ES-I3 (cell line): ENCODE measurements around the gene FAM98B.

Source experiments
- H3K36me3 ChIP-seq: 2 replicates; pipeline ENCODE4 v1.6.1; 2013; ENCODE audit warnings: mild to moderate bottlenecking, low read length, control low read depth, moderate library complexity; ENCODE audit not compliant: insufficient read depth
- H3K4me1 ChIP-seq: 2 replicates; pipeline ENCODE4 v1.6.1; 2013; ENCODE audit warnings: mild to moderate bottlenecking, control low read depth, low read length; ENCODE audit not compliant: insufficient read depth
- H3K9ac ChIP-seq: 2 replicates; pipeline ENCODE4 v1.6.1; 2013; ENCODE audit warnings: low read depth, mild to moderate bottlenecking, low read length, moderate library complexity
- H3K9me3 ChIP-seq: 2 replicates; pipeline ENCODE4 v1.6.1; 2013; ENCODE audit warnings: mild to moderate bottlenecking, low read length, moderate library complexity; ENCODE audit not compliant: control insufficient read depth, insufficient read depth

FAM98B gene

DNA sequence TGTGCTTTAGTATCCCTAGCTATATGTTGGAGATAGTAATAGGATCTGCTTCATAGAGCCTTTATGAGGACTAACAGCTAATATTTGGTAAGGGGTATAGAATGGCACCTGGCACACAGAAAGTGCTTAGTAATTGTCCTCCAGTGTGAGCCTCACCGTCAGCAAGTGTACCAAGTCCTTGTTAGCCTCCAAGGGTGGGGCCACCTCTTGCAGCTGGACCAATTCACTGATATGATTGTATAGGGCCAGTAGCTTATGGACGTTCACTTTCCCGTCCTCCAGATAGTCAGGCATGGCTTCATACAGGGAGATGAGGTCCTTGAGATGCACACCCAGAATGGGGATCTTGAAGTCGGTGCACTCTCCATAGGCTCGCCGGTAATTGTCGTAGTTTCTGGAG, 53.6 kb downstream of the FAM98B start:
- Histone ChIP-seq H3K36me3 (peaks cover 4% of the 10 kb centered on the region; the same call in 1 of the 2 replicates), H3K9ac (no peak overlapping the region), H3K9me3 (no peaks in the 10 kb centered on the region), H3K4me1 (no peaks in the 10 kb centered on the region)

- Histone ChIP-seq H3K36me3 (no peaks in the 10 kb centered on the region), H3K9ac (no peak overlapping the region), H3K4me1 (no peaks in the 10 kb centered on the region), H3K9me3 (no peaks in the 10 kb centered on the region)
Measured at GRCh38 chr15:38508647-38509046, 54.7 kb downstream of the FAM98B start.

DNA sequence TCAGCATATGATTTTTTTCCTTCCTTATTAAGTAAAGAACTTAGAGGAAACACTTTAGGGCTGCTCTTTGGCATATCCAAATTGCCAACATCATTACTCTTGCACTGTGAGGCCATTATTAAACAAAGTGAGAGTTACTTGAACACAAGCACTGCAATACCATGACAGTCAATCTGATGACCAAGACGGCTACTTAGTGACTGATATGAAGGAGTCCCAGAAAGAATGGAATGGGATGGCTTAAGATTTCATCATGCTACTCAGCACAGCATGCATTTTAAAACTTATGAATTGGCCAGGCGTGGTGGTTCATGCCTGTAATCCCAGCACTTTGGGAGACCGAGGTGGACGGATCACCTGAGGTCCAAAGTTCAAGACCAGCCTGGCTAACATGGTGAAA, 55.2 kb downstream of the FAM98B start:
- Histone ChIP-seq H3K9ac (no peak overlapping the region), H3K9me3 (no peaks in the 10 kb centered on the region), H3K4me1 (no peaks in the 10 kb centered on the region), H3K36me3 (no peaks in the 10 kb centered on the region)

DNA sequence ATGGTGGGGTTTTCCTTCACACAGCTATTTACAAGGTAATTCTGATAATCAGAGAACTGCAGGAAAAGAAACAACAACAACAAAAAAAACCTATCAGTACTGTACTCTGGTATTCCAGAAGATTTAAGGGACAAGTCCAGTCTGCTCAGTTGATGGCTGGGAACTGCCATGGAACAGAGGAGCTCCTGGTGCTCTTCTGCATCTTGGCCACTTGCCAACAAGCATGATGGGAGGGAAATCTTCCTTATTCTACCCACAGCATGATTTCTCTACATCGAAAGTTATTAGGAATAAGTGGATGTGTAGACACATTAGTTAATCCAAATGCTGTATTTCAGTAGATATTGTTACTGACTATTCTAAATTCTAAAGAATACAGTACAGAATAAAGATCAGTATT, 59.0 kb downstream of the FAM98B start:
- Histone ChIP-seq H3K4me1 (peaks cover 9% of the 10 kb centered on the region), H3K9me3 (no peaks in the 10 kb centered on the region), H3K36me3 (no peaks in the 10 kb centered on the region), H3K9ac (no peak overlapping the region)

DNA sequence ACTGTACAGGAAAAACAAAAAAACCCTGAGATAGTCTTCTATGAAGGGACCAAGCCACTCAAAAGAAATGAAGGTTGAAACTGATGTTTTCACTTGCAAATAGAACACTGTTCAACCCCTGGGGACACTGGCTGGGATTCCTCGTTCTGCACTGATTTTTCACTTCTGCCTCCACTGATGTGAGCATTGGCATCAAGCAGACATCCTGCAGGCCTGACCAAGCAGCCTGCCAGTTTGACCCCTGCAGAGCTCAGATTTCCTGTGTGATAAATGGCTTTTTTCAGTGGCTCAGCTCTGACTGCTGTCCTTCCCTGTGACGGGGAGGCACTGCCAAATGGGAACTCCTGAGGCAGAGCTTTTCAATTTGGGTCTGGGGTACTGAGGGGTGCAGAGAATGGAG, 60.7 kb downstream of the FAM98B start:
- no peak overlapping the region for H3K9ac ChIP-seq
- peaks cover 9% of the 10 kb centered on the region for H3K4me1 ChIP-seq
- H3K36me3 ChIP-seq = no peaks in the 10 kb centered on the region
- no peaks in the 10 kb centered on the region for H3K9me3 ChIP-seq

- Histone ChIP-seq H3K36me3 (no peaks in the 10 kb centered on the region), H3K9ac (no peak overlapping the region), H3K4me1 (peaks cover 9% of the 10 kb centered on the region), H3K9me3 (no peaks in the 10 kb centered on the region)
Measured at GRCh38 chr15:38516626-38517025, 62.7 kb downstream of the FAM98B start.

GRCh38 chr15:38517312-38517975, 63.5 kb downstream of the FAM98B start:
- peaks cover 9% of the 10 kb centered on the region for H3K4me1 ChIP-seq
- H3K36me3 ChIP-seq = no peaks in the 10 kb centered on the region

GRCh38 chr15:38518084-38518483, 64.2 kb downstream of the FAM98B start:
- Histone ChIP-seq H3K9ac (no peak overlapping the region), H3K4me1 (peaks cover 9% of the 10 kb centered on the region), H3K36me3 (no peaks in the 10 kb centered on the region), H3K9me3 (no peaks in the 10 kb centered on the region)

More at GRCh38 chr15:38517312-38517975, 63.5 kb downstream of the FAM98B start:
- no peak overlapping the region for H3K9ac ChIP-seq
- H3K9me3 ChIP-seq = no peaks in the 10 kb centered on the region

GRCh38 chr15:38520035-38520434, 66.1 kb downstream of the FAM98B start:
- no peaks in the 10 kb centered on the region for H3K9me3 ChIP-seq
- no peaks in the 10 kb centered on the region for H3K36me3 ChIP-seq
- H3K4me1 ChIP-seq = 0 out of 2 replicates have a peak, but pooled peaks cover 1% of the 10 kb centered on the region
- no peak overlapping the region for H3K9ac ChIP-seq

GRCh38 chr15:38521316-38521715, 67.4 kb downstream of the FAM98B start:
- Histone ChIP-seq H3K9me3 (no peaks in the 10 kb centered on the region), H3K9ac (no peak overlapping the region), H3K4me1 (no peaks in the 10 kb centered on the region), H3K36me3 (no peaks in the 10 kb centered on the region)

DNA sequence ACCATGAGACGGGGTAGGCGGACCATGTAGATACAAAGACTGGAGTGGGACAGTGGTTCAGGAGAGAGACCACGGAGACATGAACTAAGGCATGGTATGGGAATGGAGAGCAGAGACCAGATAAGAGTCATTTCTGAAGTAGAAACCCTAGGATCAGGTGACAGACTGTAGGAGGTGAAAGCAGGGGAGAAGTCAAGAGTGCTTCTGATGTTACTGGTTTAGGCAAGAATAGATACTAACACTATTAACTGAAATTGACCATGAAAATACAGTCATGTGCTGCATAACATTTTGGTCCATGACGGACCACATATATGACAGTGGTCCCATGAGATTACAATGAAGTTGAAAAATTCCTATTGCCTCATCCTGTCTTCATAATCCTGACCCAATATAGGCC, 69.0 kb downstream of the FAM98B start:
- Histone ChIP-seq H3K4me1 (no peaks in the 10 kb centered on the region), H3K9ac (no peak overlapping the region), H3K9me3 (no peaks in the 10 kb centered on the region), H3K36me3 (no peaks in the 10 kb centered on the region)

- Histone ChIP-seq H3K36me3 (no peaks in the 10 kb centered on the region), H3K9me3 (no peaks in the 10 kb centered on the region), H3K9ac (no peak overlapping the region), H3K4me1 (no peaks in the 10 kb centered on the region)
Measured at GRCh38 chr15:38524156-38524555, 70.2 kb downstream of the FAM98B start.

DNA sequence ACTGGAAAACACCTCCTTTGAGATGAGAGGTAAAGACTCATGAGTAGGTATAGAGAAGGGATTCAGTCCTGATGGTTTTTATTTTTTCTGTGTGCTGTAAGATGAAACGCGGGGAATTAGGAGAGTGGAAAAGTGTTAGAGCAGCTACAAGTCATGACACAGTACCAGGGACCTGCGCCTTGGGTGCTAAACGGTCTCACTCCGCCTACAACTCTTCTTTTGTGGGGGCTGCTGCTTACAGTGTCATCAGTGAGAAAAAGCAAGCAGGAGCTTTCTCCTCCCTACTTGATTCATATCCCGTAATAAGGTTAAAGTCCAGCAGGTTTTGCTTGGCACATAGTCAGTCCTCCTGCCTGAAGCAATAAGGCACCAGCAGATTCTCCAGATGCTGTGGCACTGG, 71.6 kb downstream of the FAM98B start:
- H3K36me3 ChIP-seq = no peaks in the 10 kb centered on the region
- no peaks in the 10 kb centered on the region for H3K9me3 ChIP-seq
- H3K4me1 ChIP-seq = no peaks in the 10 kb centered on the region
- no peak overlapping the region for H3K9ac ChIP-seq

DNA sequence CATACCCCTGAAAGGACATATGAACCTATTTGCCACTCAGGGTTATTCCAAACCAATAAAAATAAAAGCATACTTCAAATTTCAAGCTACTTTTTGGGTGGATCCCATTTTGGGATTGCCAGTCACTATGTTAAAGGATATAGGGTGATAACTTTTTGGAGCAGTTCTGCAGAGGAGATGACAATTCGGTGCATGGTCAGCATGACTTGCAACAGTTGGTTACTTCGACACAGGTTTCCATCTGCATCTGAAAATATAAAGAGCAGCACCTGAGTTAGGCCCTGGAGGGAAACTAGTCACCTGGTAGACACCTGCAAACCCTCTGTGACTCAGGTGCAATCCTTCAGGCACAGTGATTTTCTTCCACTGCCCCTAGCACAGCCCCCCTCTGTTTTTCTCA, 72.2 kb downstream of the FAM98B start:
- Histone ChIP-seq H3K9me3 (no peaks in the 10 kb centered on the region), H3K4me1 (no peaks in the 10 kb centered on the region), H3K9ac (no peak overlapping the region), H3K36me3 (no peaks in the 10 kb centered on the region)

DNA sequence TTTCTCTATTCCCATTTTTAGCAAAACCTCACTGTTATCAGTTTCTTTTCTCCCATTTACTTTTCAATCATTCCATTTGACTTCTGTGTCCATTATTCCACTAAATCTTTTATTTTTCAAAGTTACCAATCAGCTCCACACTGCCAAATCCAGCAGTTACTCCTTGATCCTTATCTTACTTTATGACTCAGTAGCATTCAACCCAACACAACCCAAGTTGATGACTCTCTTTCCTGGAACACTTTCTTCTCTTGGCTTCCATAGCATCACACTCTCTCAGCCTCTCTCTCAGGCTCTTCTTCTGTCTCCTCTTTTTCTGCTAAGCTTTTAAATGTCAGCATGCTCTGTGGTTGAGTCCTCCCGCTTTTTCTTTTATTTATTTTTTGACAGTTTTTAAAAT, 74.4 kb downstream of the FAM98B start:
- H3K9ac ChIP-seq = no peak overlapping the region
- no peaks in the 10 kb centered on the region for H3K4me1 ChIP-seq
- H3K36me3 ChIP-seq = no peaks in the 10 kb centered on the region
- H3K9me3 ChIP-seq = no peaks in the 10 kb centered on the region

DNA sequence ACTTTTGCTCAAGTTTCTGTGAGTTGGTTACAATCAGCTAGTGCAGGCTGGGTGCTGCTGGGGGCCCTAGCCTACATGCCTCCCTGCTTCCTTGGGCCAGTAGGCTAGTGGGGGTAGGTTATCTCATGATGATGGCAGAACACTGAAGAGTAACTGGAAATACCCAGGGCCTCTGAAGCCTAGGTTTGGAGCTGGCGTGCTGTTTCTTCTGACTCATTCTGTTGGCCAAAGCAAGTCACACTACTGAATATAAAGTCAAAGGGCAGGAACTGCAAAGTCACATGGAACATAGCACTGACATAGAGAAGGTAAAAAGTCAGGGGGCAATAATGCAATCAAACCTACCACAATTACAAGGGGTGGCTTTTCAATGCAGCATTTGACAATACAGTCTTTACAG, 76.2 kb downstream of the FAM98B start:
- Histone ChIP-seq H3K9ac (no peak overlapping the region), H3K36me3 (no peaks in the 10 kb centered on the region), H3K9me3 (no peaks in the 10 kb centered on the region), H3K4me1 (no peaks in the 10 kb centered on the region)
